22Rv1 (cell line): Measurements from ENCODE around the gene SH3D19.

Experiments
- ZFX ChIP-seq: fragments of 450-650 bp; IDR thresholded peaks from 2 replicates; pipeline ENCODE4 v1.6.1; 2017; ENCODE audit warnings: antibody characterized with exemption, borderline replicate concordance
- TF ChIP-seq, protein P1 (sequence below): fragments of 450-650 bp; IDR thresholded peaks from 2 replicates; pipeline ENCODE4 v1.5.1; 2017; ENCODE audit warnings: mild to moderate bottlenecking

DNA sequence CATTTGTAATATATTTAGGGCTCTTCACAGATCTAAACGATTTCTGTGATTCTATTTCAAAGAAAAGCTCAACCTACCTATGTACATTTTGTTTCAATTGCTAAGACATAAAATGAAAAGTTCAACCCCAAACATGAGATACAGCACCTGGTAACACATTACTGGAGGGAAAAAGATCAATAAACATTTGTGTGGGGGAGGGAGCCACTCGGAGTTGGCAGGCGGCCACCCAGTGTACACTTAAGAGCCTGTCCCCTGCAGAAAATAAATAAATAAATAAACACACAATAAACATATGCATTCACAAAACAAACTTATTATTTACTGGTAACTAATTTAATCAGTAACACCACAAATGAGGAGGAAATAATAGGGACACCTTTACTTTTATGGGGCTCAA lies 29.2 kb downstream of the SH3D19 start:
- TF ChIP-seq, protein P1, sequence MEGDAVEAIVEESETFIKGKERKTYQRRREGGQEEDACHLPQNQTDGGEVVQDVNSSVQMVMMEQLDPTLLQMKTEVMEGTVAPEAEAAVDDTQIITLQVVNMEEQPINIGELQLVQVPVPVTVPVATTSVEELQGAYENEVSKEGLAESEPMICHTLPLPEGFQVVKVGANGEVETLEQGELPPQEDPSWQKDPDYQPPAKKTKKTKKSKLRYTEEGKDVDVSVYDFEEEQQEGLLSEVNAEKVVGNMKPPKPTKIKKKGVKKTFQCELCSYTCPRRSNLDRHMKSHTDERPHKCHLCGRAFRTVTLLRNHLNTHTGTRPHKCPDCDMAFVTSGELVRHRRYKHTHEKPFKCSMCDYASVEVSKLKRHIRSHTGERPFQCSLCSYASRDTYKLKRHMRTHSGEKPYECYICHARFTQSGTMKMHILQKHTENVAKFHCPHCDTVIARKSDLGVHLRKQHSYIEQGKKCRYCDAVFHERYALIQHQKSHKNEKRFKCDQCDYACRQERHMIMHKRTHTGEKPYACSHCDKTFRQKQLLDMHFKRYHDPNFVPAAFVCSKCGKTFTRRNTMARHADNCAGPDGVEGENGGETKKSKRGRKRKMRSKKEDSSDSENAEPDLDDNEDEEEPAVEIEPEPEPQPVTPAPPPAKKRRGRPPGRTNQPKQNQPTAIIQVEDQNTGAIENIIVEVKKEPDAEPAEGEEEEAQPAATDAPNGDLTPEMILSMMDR = no peak
- no peak for TF ChIP-seq ZFX
